GM18498 (cell line): ENCODE data around the gene HM13.
"Not testable (repeated sequence)": the region's sequence is repeated elsewhere in the genome, so short reads cannot be mapped to it uniquely, and the experiment has no call there.

ENCODE experiments used
- ATAC-seq: cut with Tn5 transposase; IDR thresholded peaks from one replicate; pipeline ENCODE4 v1.9.1; 2021; ENCODE audit warnings: mild to moderate bottlenecking, moderate library complexity; ENCODE audit not compliant: unreplicated experiment

Gene HM13

DNA sequence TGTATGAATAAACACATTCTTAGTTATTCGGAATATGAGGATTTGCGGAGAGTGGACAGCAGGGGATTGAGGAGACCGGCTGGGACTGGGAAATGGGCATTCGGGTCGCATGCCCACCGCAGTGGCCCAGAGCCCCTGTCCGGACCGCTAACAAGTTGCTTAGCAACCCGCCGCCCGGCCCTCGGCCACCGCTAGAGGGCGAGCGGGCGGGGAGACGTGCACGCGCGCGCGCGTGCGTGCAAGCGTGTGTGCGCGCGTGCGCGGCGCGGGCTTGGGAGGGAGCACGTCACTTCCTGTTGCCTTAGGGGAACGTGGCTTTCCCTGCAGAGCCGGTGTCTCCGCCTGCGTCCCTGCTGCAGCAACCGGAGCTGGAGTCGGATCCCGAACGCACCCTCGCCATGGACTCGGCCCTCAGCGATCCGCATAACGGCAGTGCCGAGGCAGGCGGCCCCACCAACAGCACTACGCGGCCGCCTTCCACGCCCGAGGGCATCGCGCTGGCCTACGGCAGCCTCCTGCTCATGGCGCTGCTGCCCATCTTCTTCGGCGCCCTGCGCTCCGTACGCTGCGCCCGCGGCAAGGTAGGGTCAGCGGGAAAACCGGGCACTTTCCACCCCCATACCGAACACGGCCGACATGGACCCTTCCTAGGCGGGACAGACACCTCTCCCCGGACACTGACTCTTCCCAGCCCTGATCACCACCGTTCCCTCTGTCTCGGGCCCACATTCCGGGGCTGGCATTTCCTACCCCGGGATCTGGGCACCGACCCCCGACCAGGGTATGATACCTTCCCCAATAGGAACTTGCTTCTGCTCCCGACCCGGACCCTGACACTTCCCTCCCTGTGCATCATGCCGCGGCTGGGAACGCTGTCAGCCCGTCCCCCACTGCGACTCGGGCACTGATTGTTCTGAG is at the start of gene HM13:
Gene HM13 (plus strand): TSS at position 289 of the 918 bp plus-strand sequence. CDS start 110 bp downstream, at position 399.
- ATAC-seq: peak; percentile 89

- ATAC-seq: not testable (repeated sequence)
These were observed 43.3 kb upstream of the HM13 start for GRCh38 chr20:31470946-31471345.

DNA sequence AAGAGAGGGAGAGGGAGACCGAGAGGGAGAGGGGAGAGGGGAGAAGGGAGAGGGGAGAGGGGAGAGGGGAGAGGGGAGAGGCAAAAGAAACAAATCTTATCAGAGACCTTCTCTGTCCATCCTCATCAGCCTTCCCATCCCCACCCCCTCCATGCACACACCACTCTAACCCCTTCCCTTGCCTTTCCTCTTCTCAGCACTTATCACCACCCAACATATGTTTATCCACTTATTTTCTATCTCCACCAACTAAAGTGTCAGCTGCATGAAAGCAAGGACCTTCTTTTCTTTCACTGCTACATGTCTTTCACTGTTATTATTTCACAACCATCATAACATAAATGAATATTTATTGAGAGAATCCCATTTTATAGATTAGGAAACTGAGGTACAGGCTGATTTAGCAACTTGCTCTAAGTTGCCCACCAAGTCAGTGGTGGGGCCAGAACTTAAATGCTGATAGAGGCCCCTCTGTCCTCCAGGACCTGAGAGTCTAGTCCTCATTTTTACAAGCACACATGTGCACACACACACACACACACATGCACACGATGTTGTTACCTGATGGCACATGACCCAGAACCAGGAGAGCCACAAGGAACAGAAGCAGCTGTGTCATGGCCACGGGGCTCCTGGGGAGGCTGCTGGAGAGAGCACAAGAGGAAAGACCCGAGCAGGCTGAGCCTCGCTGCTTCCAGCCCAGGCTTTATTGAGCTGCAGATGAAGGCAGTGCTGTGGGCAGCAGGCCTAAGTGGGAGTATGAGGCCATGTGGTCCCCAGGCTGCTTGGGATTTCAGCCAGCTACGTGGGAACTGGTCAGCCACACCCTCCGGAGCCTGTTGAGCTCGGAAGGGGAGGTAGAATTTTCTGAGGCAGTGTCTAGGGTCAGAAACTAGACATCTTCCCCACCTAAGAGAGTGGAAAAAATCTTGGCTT is 41.6 kb upstream of the HM13 start:
- ATAC-seq: no peak

- ATAC-seq: no peak
These were observed 40.7 kb upstream of the HM13 start for GRCh38 chr20:31473331-31474096.

- ATAC-seq: no peak
These were observed 40.2 kb upstream of the HM13 start for GRCh38 chr20:31474097-31474436.

DNA sequence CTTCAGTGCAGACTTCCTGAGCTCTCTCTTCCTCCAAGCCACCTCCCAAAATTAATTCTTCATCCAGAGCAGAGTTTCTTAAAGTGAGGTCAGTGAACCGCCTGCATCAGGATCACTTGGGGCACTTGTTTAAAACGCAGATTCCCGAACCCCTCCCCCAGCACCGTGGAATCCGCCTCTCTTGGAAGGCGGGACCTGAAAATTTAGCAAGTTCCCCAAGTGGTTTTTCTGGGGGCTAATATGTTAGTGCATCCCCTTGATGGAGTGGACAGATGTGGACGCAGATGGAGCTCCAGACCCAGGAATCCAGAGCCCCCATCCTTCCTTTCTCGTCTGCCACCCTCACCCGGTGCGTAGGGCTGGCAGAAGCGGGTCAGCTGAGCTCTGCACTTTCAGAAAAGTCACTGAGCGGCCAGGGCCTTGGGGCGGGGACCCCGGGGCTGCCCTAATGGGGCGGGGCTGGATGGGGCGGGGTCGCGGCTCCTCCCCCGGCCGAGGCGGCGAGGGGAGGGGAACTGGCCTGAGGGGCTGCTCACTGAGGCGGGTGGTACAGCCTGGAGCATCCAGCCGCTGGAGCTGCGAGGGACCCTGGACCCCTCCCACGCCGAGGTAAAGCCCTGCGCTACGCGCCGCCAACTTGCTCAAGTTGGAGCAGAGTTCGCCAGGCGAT is 39.3 kb upstream of the HM13 start, which contains the start of the genes DEFB124 and REM1:
Gene DEFB124 (minus strand): TSS at position 370 of the 670 bp plus-strand sequence. CDS start 2,114 bp downstream, outside the sequence.
Gene REM1 (plus strand): TSS at position 531 of the 670 bp plus-strand sequence. CDS start 1,158 bp downstream, outside the sequence.
- ATAC-seq: no peak

GRCh38 chr20:31475472-31476293 is 38.6 kb upstream of the HM13 start:
- ATAC-seq: no peak

- no peak for ATAC-seq
These were observed 38.0 kb upstream of the HM13 start for GRCh38 chr20:31476294-31476585.

GRCh38 chr20:31476643-31477215 is 37.5 kb upstream of the HM13 start:
- ATAC-seq: no peak

DNA sequence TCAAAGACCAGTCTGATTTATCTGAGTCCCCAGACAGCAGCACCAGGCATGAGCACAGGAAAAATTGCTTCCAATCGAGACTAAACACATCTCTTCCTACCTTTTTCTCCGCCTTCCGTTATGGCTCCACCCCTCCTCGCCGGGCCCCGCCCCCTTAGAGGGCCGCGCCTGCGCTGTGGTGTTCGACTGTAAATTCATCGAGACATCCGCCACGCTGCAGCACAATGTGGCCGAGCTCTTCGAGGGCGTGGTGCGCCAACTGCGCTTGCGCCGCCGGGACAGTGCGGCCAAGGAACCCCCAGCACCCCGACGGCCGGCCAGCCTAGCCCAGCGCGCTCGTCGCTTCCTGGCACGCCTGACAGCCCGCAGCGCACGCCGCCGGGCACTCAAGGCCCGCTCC is 30.2 kb upstream of the HM13 start:
- ATAC-seq: no peak

DNA sequence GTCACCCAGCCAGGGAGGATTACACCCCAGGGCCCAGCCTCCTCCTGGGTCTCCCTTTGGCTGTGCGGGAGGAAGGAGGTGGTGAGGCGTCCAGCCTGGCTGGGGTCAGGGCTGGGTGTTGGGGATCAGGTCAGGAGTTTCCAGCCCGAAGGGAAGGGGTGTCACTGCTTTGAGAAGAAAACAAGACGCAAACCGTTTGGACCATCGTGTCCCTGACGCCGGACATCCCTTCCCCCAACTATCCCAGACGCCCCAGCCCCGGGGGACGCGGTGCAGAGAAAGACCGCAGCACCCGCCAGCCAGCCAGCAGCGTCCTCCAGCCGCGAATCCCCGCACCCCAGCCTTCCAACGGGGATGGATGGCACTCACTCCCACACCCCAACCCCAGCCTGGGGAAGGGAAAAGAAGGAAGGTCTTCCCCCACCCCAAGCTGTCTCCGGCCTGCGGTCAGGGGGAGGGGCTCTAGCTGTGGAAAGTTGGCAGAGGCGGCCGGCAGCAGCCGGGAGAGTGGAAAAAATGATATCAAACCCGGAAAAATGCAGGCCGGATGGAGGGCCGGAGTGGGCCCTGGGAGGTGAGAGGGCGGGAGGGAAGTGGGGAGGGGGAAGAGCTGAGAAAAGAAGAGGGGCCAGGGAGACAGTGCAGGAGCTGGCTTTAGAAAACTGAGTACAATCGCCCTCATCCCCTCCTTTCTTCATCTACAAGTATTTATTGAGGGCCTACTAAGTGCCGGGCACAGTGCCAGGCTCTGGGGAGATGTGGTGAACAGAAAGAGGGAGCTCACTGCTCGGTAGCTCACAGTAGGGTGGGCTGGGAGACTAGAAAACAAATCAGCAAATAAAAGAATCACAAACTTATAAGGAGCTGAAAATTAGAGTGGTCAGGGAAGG is 28.5 kb upstream of the HM13 start:
- no peak for ATAC-seq

DNA sequence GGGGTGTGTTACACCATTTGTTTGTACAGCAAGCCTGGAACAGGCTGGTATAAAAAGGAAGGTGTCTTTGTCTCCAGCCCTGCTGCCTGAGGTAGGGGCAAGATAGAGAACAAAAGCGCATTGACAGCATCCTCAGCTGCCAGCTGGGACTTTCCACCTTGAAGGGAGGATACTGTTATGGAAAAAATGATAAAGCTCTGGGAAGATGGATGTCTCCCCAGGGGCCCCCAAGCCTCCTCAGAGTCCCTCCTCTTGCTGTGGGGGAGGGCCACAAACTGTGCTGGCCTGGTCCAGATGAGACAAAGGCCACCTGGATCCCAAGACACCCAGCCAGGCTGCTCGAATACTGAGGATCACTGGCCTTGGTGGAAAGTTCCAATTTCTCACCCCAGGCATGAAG is 26.1 kb upstream of the HM13 start:
- ATAC-seq: no peak

- no peak for ATAC-seq
These were observed 25.1 kb upstream of the HM13 start for GRCh38 chr20:31489152-31489551.

- ATAC-seq: no peak
These were observed 23.5 kb upstream of the HM13 start for GRCh38 chr20:31490752-31491151.

GRCh38 chr20:31494131-31494530 is 20.1 kb upstream of the HM13 start:
- ATAC-seq: no peak

DNA sequence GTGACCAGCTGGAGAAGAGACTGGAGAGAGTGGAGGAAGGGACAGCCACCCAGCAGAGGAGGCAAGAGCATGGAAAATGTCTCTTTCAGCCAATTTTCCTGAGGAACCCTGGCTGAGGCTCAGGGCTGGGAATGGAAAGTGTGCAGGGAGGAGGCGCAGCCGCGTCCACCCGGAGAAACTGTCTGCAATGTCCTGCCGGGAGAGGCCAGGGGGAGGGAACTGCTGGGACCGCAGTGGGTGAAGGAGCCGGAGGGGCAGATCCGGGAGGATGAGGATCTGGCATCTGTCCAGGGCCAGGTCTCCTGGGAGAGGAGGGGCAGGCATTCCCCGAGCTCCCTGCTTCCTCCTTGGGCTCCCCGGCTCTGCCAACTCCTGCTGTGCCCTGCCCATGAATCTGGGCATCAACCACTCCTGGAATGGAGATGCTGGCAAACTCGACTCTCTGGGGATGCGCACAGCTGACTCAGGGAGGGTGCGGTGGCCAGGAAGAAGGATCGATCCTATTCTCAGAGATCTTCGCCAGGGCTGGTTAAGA is 17.4 kb upstream of the HM13 start:
- ATAC-seq: no peak

- ATAC-seq: no peak
These were observed 16.3 kb upstream of the HM13 start for GRCh38 chr20:31497838-31498540.
